HG03045 (cell line): ENCODE results near the gene RBM4B.
A peak's percentile ranks its signal among the peaks of the same experiment; 100 is the strongest.

Source experiments
- ATAC-seq: cut with Tn5 transposase; IDR thresholded peaks from one replicate; pipeline ENCODE4 v1.9.1; 2021; ENCODE audit warnings: mild to moderate bottlenecking, moderate library complexity; ENCODE audit not compliant: unreplicated experiment

Gene RBM4B

DNA sequence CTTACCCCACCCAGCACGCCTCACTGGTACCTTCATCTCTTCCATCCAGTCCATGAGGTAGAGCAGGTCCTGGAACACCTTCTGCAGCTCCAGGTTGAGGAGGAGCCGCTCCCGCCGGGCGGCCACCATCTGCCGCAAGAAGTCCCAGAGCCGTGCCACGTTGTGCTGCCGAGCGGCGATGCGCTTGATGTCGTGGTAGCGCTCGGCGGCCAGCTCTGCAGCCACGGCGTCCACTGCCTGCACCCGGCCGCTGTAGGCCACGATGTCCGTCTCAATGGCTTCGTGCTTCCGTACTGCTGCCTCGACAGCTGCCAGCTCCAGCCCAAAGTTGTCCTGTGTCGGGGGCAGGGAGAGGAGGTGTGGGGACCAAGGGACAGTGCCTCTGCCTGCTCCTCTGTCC is 29.8 kb upstream of the RBM4B start:
- no peak for ATAC-seq

DNA sequence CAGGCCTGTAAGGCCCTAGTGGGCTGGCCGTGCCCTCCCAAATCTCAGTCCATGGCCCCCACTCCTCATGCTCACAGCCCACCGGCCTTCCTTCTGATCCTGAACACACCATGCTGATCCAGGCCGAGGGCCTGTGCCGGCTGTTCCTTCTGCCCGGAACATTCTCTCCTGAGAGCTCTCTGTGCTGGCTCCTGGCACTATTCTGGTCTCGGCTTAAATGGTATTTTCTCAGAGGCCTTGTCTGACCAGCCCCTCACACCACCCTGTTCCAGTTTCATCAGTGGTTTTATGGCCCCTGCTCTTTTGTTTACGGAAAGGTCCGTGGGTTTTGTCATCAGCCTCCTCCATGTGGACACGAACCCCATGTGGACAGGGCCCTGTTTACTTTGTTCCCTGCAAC is 29.3 kb upstream of the RBM4B start:
- no peak for ATAC-seq

DNA sequence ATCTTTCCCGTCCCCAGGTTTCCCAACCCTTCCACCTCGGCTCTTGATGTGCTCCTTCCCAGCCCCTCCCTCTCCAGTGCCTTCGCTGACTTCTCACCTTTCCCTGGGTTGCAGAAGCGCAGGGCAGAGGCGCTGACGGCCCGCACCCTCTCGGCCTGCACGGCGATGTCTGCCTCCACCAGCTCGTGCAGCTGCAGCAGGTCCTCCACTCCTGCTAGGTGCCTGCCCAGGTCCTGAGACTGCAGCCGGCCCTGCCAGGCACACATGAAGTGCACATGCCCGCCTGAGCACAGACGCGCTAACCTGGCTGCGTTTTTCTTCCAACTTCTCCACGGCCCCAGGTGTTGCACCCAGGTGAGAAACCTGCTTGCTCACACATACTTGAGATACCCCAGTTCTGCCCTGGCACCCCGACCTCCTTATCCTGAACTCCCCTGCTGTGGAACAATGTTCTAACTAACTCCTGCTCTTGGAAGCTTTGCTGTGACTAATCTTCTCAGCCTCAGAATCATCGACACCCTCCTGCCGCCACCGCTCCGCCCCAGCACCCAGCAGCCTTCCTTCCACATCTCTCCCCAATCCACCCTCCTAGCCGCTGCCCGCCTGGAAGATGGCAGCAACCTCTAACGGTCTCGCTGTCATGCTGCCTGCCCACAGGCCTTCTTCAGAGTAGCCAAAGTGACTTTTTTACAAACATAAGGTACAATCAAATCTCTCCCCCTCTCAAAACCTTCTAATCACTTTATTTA is 28.1 kb upstream of the RBM4B start:
- ATAC-seq: no peak

DNA sequence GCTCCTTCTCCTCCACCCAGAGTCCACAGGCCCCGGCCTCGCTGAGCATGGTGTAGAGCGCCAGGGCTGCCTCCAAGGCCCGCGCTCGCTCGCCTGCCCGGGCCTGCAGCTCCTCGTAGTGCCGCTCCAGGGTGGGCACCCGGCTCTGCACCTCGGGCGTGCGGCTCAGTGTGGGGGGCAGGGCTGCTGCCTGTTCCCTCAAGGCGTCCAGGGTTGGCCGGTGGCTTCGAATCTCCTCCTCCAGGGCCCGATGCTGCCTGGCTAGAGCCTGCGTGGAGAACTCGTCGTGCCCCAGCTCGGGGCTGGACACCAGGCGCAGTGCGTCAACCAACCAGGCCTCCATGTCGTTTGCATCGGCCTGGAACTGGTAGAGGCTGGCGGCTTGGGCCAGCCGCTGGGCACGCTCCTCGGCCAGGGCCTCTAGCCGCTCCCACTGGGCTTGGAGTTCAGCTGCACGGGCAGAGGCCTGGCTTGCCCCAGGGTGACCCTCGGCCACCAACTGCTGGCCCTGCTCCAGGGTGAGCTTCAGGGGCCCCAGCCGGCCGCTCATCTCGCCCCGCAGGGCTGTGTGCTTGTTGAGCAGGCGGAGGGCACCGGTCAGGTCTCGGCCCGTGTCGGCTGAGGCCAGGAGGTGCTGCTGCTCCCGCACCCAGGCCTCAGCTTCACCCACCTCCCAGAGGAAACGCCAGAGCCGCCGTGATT is 27.1 kb upstream of the RBM4B start:
- ATAC-seq: no peak

- ATAC-seq: no peak
Observed at GRCh38 chr11:66701432-66702240, 23.9 kb upstream of the RBM4B start.

GRCh38 chr11:66700742-66701141 is 23.1 kb upstream of the RBM4B start:
- no peak for ATAC-seq

- ATAC-seq: no peak
Observed at GRCh38 chr11:66700337-66700736, 22.6 kb upstream of the RBM4B start.

DNA sequence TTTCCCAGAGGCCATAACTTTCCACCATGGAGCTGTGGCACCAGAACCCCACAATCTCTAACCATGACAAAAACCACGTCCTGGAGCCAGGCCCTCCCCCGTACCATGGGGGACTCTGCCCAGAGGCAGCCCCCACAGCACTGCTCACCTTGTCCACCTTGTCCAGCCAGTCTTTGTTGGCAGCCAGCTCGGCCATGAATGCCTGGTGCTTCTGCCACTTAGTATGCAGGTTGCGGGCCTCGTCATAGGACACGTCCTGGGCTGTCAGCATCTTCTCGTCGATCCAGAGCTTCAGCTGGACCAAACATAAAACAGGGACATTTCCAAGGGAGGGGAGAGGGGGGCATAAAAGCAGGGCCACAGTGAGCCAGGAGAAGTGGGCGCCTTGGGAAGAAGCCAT is 20.8 kb upstream of the RBM4B start:
- ATAC-seq: no peak

DNA sequence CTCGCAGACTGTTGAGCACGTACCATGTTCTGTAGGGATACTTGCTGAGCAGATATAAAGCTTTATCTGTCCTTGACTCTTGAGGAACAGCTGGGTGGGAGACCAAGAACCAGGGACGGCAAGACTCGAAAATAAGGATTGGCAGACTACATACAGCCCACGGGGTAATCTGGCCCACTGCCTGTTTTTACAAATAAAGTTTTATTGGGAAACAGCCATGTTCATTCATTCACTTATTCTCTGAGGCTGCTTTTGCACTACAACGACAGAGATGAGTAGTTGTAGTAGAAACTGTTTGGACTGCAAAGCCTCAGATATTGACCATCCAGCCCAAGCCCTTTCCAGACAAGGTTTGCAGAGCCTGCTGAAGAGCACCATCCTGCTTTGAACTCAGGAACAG is 20.3 kb upstream of the RBM4B start:
- no peak for ATAC-seq

DNA sequence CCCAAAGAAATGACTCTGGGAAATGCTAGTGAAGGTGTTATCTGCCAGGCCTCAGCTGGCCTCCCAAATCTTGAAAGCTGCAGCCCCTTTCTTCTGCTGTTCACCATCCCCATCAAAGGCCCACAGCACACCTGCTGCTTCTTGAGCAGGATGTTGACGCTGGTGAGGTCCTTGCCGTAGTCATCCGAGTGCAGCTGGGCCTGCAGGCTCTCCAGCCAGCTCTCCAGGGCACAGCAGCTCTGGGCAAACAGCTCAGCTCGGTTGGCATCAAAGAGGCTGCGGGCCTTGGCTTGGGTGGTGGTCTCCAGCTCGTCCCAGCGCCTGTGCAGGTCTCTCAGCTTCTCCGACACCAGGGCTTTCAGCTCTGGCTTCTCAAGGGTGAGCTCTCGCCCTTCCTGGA is 18.5 kb upstream of the RBM4B start:
- ATAC-seq: no peak

- peak; percentile 55 for ATAC-seq
Observed at GRCh38 chr11:66694732-66695207, 17.1 kb upstream of the RBM4B start.

GRCh38 chr11:66694056-66694410 is 16.3 kb upstream of the RBM4B start:
- no peak for ATAC-seq

- no peak for ATAC-seq
Observed at GRCh38 chr11:66693356-66694055, 15.8 kb upstream of the RBM4B start.

DNA sequence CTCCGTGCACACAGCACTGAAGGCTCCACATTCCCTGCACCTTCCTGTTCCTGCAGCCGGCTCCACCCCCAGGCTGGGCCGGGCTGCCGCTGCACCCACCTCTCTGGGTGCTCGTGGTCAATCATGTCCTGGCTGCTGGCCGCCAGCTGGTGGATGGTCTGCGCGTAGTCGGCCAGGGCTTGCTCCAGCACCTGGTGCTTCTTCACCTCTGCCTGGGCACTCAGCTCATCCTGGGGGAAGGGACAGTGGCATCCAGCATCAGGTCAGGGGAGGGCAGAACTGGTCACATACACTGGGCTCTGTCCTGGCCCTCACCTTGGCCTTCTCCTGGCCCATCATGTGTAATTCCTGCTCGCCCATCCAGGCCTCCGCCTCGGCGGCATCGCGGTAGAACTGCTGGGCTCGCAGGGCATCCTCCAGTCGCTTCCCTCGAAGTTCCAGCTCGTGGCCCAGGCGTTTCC is 15.2 kb upstream of the RBM4B start:
- ATAC-seq: no peak

DNA sequence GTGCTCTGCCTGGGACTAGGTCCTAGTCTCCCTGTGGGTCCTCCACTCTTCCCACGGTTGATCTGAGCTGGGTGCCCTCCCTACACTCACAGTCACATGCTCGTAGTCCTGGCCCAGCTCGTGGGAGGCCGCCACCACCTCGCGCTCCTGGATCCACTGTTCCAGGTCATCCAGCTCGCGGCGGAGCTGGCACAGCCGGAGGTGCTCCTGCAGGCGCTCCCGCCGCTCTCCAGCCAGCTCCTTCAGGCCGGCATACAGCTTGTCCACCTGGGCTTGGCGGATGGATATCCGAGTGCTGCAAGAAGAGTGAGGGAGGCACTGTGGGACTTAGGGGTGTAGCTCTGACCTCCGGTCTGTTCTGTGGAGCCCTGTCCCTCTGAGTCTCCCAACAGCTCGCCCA is 14.8 kb upstream of the RBM4B start:
- no peak for ATAC-seq

- ATAC-seq: no peak
Observed at GRCh38 chr11:66691311-66691980, 13.8 kb upstream of the RBM4B start.

GRCh38 chr11:66689661-66690590 is 12.2 kb upstream of the RBM4B start:
- no peak for ATAC-seq

- ATAC-seq: no peak
Observed at GRCh38 chr11:66688561-66689534, 11.2 kb upstream of the RBM4B start.
